GM18505 (cell line): ENCODE results near the gene NCKAP5.
A peak's percentile ranks its signal among the peaks of the same experiment; 100 is the strongest.

Experiments
- ATAC-seq: cut with Tn5 transposase; IDR thresholded peaks from one replicate; pipeline ENCODE4 v1.9.1; 2021; ENCODE audit not compliant: unreplicated experiment
- POLR2A ChIP-seq: IDR thresholded peaks from 4 replicates; pipeline ENCODE4 v1.6.1; 2011; ENCODE audit warnings: borderline replicate concordance; ENCODE audit not compliant: insufficient read depth, insufficient read length; ENCODE audit errors: extremely low read depth

NCKAP5 gene

GRCh38 chr2:133421516-133422324 is 146.5 kb downstream of the NCKAP5 start:
- ATAC-seq = peak; percentile 84
- TF ChIP-seq POLR2A = no peak

DNA sequence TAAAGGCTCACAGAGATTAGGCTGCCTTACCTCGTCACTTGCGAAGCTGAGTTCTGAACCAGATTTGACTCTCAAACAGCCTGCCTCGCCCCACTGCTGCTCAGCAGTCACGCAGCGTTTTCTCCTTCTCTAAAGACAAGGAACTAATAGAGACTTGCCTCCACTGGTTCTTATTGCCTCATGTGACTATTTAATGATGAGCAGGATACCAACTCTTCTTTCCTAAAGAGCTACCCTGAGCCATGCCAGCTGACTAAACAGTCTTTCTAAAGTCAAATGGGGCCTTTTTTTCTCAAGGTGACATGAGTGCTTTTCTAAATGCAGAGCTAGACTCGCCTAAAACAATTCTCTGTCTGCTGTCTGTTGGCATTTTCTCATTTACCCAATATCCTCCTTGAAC is 147.5 kb downstream of the NCKAP5 start:
- no peak for ATAC-seq

GRCh38 chr2:133418671-133419070 is 149.6 kb downstream of the NCKAP5 start:
- TF ChIP-seq POLR2A = no peak
- ATAC-seq = no peak

More for the DNA sequence above, 147.5 kb downstream of the NCKAP5 start:
- TF ChIP-seq POLR2A = no peak

- ATAC-seq = no peak
- TF ChIP-seq POLR2A = no peak
Measured at GRCh38 chr2:133418021-133418420, 150.2 kb downstream of the NCKAP5 start.

DNA sequence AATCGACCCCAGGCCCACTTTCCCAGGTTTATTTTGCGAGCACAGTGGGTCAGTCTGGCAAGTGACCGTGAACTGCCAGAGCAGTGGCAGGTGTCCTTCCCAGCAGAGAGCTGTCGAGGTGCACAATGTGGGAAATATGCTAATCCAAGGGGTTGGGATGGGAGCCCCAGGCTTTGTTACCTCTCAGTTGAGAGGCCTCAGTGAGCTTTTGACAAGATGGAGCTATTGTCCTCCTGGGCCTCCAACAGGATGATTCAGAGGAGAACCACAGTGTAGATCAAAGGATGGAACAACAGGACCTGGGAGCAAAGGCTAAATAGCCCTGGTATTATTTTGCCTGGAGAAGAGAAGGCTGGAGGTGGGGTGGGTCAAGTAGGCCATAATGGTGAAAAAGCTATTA is 150.8 kb downstream of the NCKAP5 start:
- no peak for TF ChIP-seq POLR2A
- no peak for ATAC-seq

GRCh38 chr2:133416736-133417135 is 151.5 kb downstream of the NCKAP5 start:
- no peak for TF ChIP-seq POLR2A
- ATAC-seq = no peak

DNA sequence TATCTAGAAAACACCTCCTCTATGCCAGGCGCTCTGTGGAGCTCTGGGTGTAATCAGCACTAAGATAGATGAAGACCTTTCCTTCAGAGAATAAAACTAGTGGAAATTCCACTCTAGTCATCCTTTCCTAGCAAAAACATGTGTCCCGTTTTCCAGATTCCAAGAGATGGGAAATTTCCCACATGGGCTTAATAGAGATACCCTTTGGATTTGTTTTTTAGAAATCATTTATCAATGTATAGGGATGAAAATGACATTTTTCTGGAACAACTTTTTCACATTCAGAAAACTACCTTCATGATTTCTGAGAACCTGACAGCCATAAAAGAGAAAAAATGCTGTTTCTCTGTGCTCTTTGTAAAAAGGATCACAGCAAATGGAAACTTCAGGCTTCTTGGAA is 152.1 kb downstream of the NCKAP5 start:
- no peak for TF ChIP-seq POLR2A
- ATAC-seq = no peak

DNA sequence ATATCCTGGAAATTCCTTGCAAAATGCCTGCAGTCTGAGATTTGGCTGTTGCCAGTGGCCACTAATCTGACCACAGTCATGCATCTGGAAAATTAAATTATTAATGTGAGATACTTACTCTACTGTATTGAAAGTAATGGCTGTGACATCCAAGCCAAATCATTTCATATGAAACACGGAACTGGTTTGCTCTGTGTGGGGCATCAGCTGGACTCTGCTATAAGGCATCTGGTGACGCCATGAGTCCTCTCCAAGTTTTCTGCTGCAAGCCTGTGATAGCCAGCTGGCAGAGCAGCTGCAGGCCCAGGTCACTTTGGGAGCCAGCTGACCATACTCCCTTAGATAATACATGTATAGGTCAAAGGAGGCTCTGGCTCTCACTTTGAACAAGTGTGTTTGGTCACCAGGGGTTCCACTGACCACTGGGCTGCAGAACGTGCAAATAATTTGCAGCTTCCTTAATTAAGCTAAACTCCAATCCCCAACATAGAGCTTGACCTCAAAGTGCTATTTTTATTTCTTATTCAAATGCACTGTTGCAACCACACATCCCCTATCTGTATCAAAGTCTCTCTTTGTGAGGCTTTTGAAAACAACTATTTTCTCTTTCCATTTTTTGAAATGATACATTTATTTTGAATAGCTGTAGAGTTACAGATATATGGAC is 152.9 kb downstream of the NCKAP5 start:
- TF ChIP-seq POLR2A = no peak
- no peak for ATAC-seq

GRCh38 chr2:133414486-133415209 is 153.6 kb downstream of the NCKAP5 start:
- no peak for ATAC-seq
- no peak for TF ChIP-seq POLR2A

DNA sequence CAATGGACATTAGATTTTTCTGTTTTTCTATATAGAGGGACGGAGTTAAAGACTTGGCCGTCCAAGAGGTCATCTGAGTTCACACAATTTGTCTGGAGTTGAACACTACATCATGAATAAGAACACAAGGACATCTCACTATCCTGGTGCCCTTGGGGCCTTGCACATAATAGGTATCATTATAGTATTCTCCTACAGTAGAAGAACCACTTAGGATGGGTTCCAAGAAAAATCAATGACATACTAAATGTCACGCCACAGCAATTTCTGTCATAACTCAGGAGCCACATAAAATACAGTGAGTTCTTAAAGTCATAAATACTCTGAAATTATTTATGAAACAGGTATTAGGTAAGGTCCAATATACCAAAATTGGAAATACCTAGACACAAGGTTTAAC is 154.4 kb downstream of the NCKAP5 start:
- no peak for ATAC-seq
- no peak for TF ChIP-seq POLR2A

DNA sequence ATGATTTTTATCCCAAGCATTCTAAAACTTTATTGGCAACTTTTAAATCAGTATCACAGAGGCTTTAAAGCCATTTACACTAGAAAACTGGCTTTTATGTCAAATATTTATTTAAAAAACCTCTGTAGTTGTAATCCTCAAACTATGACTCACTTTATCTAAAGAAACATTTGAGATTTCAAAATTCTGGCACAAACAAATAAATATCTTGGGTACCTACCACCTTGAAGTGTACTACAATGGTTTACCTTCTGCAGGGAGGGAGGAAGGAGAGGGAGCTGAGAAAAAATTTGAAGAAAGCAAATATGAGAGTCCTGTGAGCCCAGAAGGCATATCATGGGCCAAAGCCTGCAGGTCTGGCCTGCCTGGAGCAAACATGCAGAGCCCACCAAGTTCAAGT is 155.6 kb downstream of the NCKAP5 start:
- TF ChIP-seq POLR2A = no peak
- no peak for ATAC-seq

DNA sequence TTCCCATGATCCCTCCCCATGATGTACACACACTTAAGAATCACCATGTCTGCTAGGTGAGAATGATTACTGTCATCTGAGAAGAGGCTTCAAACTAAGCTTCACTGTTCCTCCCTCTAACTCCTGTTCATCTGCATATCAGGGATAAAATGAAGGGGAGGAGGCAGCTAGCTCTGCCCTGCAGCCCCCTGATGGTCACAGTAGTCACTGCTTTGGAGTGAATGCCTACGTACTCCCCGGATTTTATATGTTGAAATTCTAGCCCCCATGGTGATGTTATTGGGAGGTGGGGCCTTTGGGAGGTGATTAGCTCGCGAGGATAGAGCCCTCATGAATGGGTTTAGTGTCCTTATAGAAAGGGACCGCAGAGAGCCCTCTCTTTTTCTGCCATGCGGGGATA is 156.4 kb downstream of the NCKAP5 start:
- no peak for ATAC-seq
- no peak for TF ChIP-seq POLR2A

DNA sequence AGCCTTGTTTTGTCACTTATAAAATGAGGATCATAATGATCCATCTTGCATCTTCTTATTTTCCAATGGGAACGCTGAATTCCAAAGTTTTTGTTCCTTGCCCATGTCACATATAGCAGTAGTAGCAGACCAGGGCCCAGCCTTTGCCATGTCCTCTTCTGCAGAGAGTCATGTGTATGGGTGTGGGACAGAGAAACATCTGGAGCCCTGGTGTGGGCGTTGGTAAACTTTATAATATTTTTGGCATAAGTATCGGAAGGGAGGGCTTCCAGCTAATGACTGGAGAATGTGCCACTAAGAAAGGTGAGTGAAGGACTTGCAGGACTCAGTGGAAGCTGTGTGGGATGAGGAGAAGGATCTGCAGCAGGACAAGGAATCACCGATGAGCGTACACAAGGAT is 157.2 kb downstream of the NCKAP5 start:
- TF ChIP-seq POLR2A = no peak
- no peak for ATAC-seq
